Psoas muscle (tissue), 8 donors: ENCODE measurements around the gene PAAF1. TPM values are rescaled to one million over a fixed set of nuclear protein-coding genes. Genes with fewer than 3 reads are reported as not detected.

Experiments
- ATAC-seq, 4 donors: fragments of 200-7000 bp; cut with Tn5 transposase; one replicate each; pipeline ENCODE4 v1.9.1; 2020; ENCODE audit warnings: moderate library complexity in 3 of 4, mild to moderate bottlenecking in 2 of 4
- DNase-seq, 2 donors: peaks; one replicate each; pipeline ENCODE4 v3.0.0-alpha.2; 2020
- H3K27ac ChIP-seq: fragments of 200-600 bp; one replicate; pipeline ENCODE4 v1.8.0; 2022
- H3K27me3 ChIP-seq, 3 donors: fragments of 200-600 bp in 1 of 3; one replicate each; pipeline versions ENCODE4 v1.6.1 to v1.8.0; 2013 to 2022; ENCODE audit warnings: low read length in 2 of 3, mild to moderate bottlenecking in 2 of 3, moderate library complexity in 1 of 3; ENCODE audit not compliant: insufficient read depth in 3 of 3
- H3K36me3 ChIP-seq, 2 donors: fragments of 200-600 bp in 1 of 2; one replicate each; pipeline versions ENCODE4 v1.6.1 to v1.8.0; 2013 to 2022; ENCODE audit warnings: low read depth in 1 of 2, mild to moderate bottlenecking in 1 of 2, moderate library complexity in 1 of 2; ENCODE audit not compliant: insufficient read depth in 1 of 2
- H3K4me1 ChIP-seq: fragments of 200-600 bp; one replicate; pipeline ENCODE4 v1.8.0; 2022
- H3K4me3 ChIP-seq: fragments of 200-600 bp; one replicate; pipeline ENCODE4 v1.8.0; 2022; ENCODE audit warnings: mild to moderate bottlenecking
- H3K9me3 ChIP-seq: fragments of 200-600 bp; one replicate; pipeline ENCODE4 v1.8.0; 2022
- CTCF ChIP-seq: fragments of 200-600 bp; IDR thresholded peaks from one replicate; pipeline ENCODE4 v1.8.0; 2022; ENCODE audit warnings: antibody characterized with exemption
- WGBS, 3 donors: extraction: QIAGEN DNeasy Blood & Tissue Kit; methylation state at CpG; one replicate each; pipeline versions ENCODE4 v1.1.6 to v1.1.7; 2013; 5-methylcytosine and 5-hydroxymethylcytosine counted together
- intact Hi-C, 2 donors: fragments of 100-400 bp; cut with DNase I; formaldehyde crosslinking; loops; one replicate each; pipeline versions ENCODE4 v1.11.0 to v1.14.2; 2022
- polyA plus RNA-seq, 3 donors: library from polyadenylated mRNA; stranded (reverse); fragments of 200-250 nt; gene quantifications; one replicate each; pipeline ENCODE4 v1.2.3, GENCODE V29; 2013
- total RNA-seq, 4 donors: library from RNA; stranded (reverse); fragmentation: NEBNext Ultra II Directional in 2 of 4; extraction: Animal tissue kit (Norgen Biotek cat#: 25700) in 2 of 4; gene quantifications; one replicate each; pipeline versions ENCODE4 v1.2.1 to v1.2.4, GENCODE V29; 2021 to 2023
- donor health status: healthy with polysubstance abuse.
- donor health status: DM: no; HTN: no; CAD: no; lungs with moderate emphysema.
- donor health status: Bipolar disorder and iron deficiency.
- donor health status: healthy.
- donor health status: DM: yes; HTN: yes; CAD: no.
- donor health status: DM: no; HTN: no; CAD: no.
- donor health status: DM: no; HTN: no; CAD: no.
- donor health status: DM: yes; HTN: yes; CAD: no.

The PAAF1 gene
- total and polyA plus RNA-seq, 7 donors: 6.6 to 12.0 (median 9.3) TPM

DNA sequence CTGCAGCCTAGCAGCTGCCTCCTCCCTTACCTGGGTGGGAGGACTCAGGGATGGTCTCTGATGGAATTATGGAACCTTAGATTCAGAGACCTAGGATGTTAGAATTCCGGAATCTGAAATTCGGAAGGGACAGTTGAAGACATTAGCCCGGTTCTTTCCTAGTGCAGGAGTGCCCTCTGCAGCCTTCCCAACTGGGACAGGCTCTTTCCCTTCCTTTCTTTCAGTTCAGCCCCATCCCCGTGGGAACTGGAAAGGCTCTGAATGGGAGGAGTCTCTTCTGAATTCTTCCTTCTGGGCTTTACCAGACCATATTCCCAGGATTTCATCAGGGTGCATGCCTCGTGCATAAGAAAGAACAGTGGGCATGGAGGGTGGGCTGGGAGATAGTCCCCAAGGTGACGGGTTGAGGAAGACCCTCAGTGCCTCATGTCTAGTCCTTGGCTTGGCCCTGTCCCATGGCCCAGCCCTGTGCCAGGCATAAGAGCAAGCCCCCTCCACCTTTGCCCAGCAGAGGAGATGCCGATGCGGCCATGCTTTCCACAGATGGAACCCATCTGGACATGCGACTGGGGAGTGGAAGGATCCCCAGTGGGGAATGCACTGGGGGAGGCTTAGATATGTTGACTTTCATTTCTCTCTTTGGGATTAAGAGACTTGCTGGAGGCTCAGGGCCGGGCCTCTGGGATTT, 88.4 kb downstream of the PAAF1 start:
- DNase-seq (peak in 1 of 2 donors; percentile 46), ATAC-seq (no peak)
- H3K9me3 ChIP-seq: no peaks in the 10 kb centered on the region
- peaks cover 7% of the 10 kb centered on the region for H3K4me1 ChIP-seq
- 60 to 69% (median 60%) methylated on average over 10 of the region's 10 CpGs for WGBS, 3 donors
- no peak for TF ChIP-seq CTCF
- H3K4me3 ChIP-seq: no peak overlapping the region
- no peaks in the 10 kb centered on the region for H3K36me3 ChIP-seq
- intact Hi-C loops: loop anchor here (2.0 to 5.0 kb wide), 2 partner anchors 126 to 127 kb away; no protein-coding TSS in a partner anchor
- no peak overlapping the region for H3K27ac ChIP-seq
- H3K27me3 ChIP-seq: no peaks in the 10 kb centered on the region

GRCh38 chr11:73965764-73966121, 88.9 kb downstream of the PAAF1 start:
- WGBS, 3 donors: 66 to 67% (median 66%) methylated on average over 2 of the region's 2 CpGs
- intact Hi-C loops: loop anchor here (2.0 to 5.0 kb wide), 2 partner anchors 125 to 127 kb away; no protein-coding TSS in a partner anchor
- H3K9me3 ChIP-seq: no peaks in the 10 kb centered on the region
- no peak for ATAC-seq
- no peak for DNase-seq
- H3K36me3 ChIP-seq: no peaks in the 10 kb centered on the region
- H3K4me3 ChIP-seq: no peak overlapping the region
- peaks cover 7% of the 10 kb centered on the region for H3K4me1 ChIP-seq
- H3K27me3 ChIP-seq: no peaks in the 10 kb centered on the region
- no peak for TF ChIP-seq CTCF
- H3K27ac ChIP-seq: no peak overlapping the region

- intact Hi-C loops: loop anchor here in 1 of 2 donors (5.0 kb wide), 1 partner anchor 124 kb away; no protein-coding TSS in a partner anchor
Measured at GRCh38 chr11:73968356-73968966, 91.7 kb downstream of the PAAF1 start.

GRCh38 chr11:73969091-73969490, 92.3 kb downstream of the PAAF1 start:
- 73 to 86% (median 83%) methylated on average over 2 of the region's 2 CpGs for WGBS, 3 donors

More at GRCh38 chr11:73968356-73968966, 91.7 kb downstream of the PAAF1 start:
- TF ChIP-seq CTCF: no peak
- peak in 1 of 2 donors; percentile 19 for DNase-seq
- H3K4me3 ChIP-seq: no peak overlapping the region
- WGBS, 3 donors: 83 to 93% (median 93%) methylated on average over 15 of the region's 15 CpGs
- no peaks in the 10 kb centered on the region for H3K36me3 ChIP-seq
- H3K27ac ChIP-seq: no peak overlapping the region
- no peaks in the 10 kb centered on the region for H3K27me3 ChIP-seq
- peaks cover 7% of the 10 kb centered on the region for H3K4me1 ChIP-seq
- ATAC-seq: no peak
- no peaks in the 10 kb centered on the region for H3K9me3 ChIP-seq

More at GRCh38 chr11:73969091-73969490, 92.3 kb downstream of the PAAF1 start:
- ATAC-seq (no peak), DNase-seq (peak in 1 of 2 donors; percentile 23)
- H3K27ac ChIP-seq: no peak overlapping the region
- no peaks in the 10 kb centered on the region for H3K27me3 ChIP-seq
- H3K4me1 ChIP-seq: peaks cover 1% of the 10 kb centered on the region
- H3K4me3 ChIP-seq: no peak overlapping the region
- no peak for TF ChIP-seq CTCF
- H3K9me3 ChIP-seq: no peaks in the 10 kb centered on the region
- no peaks in the 10 kb centered on the region for H3K36me3 ChIP-seq
- intact Hi-C loops: loop anchor here in 1 of 2 donors (5.0 kb wide), 1 partner anchor 123 kb away; no protein-coding TSS in a partner anchor
